Measurements from ENCODE around the gene BUB1. TPM values are rescaled to one million over a fixed set of nuclear protein-coding genes. Genes with fewer than 3 reads are reported as not detected.
"Not testable (repeated sequence)": the region's sequence is repeated elsewhere in the genome, so short reads cannot be mapped to it uniquely, and the experiment has no call there.

The BUB1 gene
- total RNA-seq, 2 donors from 2014 or later: 14.7 to 47.3 TPM

DNA sequence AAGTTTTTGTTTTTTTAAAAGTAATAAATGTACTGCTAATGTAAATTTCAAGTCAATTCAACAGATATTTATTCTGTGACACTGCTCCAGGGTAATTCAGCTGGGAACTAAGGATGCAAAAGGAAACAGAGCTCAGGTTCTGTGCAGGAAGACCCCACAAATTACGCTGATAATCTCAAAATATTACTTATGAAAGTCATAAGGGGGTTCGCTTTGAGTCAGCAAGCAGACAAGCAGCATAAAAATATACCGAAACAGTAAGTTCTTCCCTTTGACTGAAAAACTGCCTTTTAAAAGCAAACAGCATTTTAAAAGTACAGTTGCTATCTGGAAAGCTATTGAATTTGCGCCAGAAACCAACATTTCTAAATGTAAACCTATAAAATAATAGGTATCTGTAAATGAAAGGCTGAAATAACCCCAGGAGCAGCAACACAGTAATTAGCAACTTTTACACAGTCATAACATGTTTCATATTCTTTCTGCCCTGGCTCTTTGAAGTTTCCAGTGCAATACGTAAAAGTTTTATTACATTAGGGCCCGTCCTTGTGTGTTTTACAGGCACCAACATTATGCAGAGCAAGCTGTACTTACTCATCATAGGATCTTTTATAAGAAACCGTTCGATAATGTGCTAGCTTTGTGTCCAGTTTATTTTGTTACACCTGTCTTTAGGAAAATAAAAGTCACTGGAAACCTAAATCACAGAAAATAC is 68.9 kb downstream of the BUB1 start:
- H3K36me3 ChIP-seq; H3K9ac ChIP-seq (ENCODE audit: low read depth in 2 of 2, low read length in 2 of 2); H3K9me3 ChIP-seq; H3K27ac ChIP-seq; H3K27me3 ChIP-seq; H3K4me1 ChIP-seq; H3K4me3 ChIP-seq; intact Hi-C loops (cut with DNase I); DNase-seq: not testable (repeated sequence)

DNA sequence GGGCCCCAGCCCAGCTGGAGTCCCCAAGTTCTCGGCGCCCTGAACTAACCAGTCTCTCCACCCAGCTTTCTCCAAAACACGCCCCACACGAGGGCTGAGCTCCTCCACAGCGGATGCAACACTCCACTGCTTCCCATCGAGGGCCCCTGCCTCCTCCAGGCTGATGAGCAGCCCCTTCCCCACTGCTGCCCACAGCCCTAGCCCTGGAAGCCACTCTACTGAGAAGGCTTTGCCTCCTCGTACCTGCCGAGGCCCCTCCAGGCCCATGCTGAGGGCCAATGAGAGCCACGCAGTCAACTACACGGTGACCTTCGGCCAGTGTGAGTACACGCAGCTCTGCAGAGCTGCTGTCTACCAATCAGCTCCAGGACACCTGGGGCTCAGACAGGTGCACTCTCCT is 72.8 kb downstream of the BUB1 start:
- DNase-seq; intact Hi-C loops (cut with DNase I); H3K27ac ChIP-seq; H3K27me3 ChIP-seq; H3K9ac ChIP-seq (ENCODE audit: low read depth in 2 of 2, low read length in 2 of 2); H3K36me3 ChIP-seq; H3K4me3 ChIP-seq; H3K4me1 ChIP-seq; H3K9me3 ChIP-seq: not testable (repeated sequence)

DNA sequence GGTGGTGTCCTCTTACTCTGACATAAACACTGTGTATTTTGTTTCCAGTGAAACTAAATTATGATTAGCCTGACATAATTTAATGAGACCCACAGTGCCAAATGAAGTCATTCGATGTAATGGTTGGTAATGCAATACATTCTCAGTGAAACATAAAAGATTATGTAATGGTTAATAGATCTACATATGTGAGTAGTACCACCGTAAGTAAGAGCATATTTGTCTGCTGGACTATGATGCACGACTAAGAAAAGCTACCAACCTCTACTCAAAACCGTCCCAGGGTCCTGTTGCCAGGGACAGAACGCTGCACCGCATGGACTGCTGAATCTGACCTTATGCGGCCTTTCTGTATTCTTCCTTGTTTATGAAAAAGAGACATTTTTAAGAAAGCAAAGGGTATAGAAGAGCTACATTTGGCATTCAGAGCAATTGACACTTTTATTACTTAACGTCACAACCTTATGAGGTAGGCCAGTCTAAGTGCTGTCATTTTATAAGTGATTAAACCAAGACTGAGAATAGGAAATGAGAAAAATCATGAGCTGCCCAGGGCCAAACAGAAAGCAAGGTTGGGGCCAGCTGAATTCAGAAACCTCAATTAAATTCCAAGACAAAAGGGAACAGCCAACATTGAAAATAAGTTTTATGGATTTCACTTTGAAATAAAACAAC is 73.8 kb downstream of the BUB1 start:
- H3K27me3 ChIP-seq; H3K9me3 ChIP-seq; H3K9ac ChIP-seq (ENCODE audit: low read depth in 2 of 2, low read length in 2 of 2); DNase-seq; H3K36me3 ChIP-seq; intact Hi-C loops (cut with DNase I); H3K4me3 ChIP-seq; H3K27ac ChIP-seq; H3K4me1 ChIP-seq: not testable (repeated sequence)

DNA sequence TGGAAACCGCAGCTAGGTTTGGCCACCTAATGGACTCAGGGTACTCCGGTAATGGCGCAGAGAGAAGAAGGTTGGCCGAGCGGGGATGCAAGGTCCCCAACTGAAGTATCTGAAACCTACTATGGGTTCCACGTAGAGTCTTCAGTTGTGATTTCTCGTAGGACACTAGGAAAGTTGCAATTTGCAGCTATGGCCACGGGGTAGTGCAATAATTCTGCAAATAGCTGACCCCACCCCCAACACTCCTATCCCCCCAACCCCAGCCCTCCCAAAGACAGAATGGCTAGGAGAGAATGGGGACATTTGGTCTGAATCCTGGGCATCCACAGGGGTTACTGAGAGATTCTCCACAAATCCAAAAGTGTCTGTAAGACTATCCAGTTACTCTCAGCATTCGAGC is 75.7 kb downstream of the BUB1 start:
- H3K9me3 ChIP-seq; H3K9ac ChIP-seq (ENCODE audit: low read depth in 2 of 2, low read length in 2 of 2); H3K4me1 ChIP-seq; H3K27ac ChIP-seq; H3K36me3 ChIP-seq; intact Hi-C loops (cut with DNase I); DNase-seq; H3K27me3 ChIP-seq; H3K4me3 ChIP-seq: not testable (repeated sequence)

DNA sequence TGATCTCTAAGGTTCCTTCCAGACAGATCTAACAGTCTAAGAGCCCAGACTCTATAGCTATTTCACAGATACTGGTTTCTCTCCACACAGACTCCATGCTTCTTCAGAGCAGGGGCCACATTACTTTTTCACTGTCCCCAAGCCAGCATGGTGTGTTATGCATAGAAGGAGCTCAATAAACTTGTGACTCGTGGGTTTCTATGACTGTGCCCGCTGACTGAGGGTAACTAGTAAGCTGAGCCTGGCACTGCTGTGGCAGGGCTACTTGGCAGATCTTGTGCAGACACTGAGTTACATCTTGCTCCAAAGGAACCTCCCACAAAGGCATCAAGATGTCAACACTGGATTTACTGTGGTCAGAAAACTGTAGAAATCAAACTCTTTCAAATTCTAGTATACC is 85.9 kb downstream of the BUB1 start:
- H3K36me3 ChIP-seq; H3K4me1 ChIP-seq; H3K27ac ChIP-seq; H3K27me3 ChIP-seq; H3K4me3 ChIP-seq; H3K9me3 ChIP-seq; DNase-seq; intact Hi-C loops (cut with DNase I); H3K9ac ChIP-seq (ENCODE audit: low read depth in 2 of 2, low read length in 2 of 2): not testable (repeated sequence)

DNA sequence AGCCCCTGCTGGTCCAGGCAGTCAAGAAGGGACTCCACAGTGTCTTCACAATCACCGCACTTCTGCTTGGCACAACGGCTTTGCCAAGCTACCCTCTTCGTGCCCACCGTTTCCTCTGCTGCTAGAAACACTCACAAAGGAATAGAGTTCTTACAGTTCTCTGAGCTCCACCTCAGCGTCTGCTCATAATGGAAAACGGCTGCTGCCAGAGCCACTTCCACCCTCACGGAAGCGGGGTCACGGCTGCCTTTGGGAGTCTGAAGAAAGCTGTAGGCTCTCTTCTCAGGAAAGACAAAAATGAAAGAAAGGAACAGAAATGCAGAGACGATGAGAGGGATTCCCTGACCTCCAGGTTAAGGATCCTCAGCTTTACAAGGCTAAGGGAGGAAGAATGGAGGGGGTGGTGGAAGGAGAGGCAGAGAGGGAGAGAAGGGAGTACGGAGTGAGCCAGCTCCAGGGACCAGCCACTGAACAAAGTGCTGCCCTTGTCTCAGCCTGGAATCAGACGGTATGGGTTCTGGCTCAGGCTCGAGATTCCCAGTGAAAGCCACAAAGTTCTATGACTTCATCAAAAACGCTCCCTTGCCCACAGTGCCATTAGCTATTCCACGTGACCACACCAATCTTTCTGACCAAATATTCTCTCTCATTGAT is 88.1 kb downstream of the BUB1 start:
- H3K9me3 ChIP-seq; H3K4me3 ChIP-seq; intact Hi-C loops (cut with DNase I); DNase-seq; H3K36me3 ChIP-seq; H3K27ac ChIP-seq; H3K9ac ChIP-seq (ENCODE audit: low read depth in 2 of 2, low read length in 2 of 2); H3K27me3 ChIP-seq; H3K4me1 ChIP-seq: not testable (repeated sequence)

DNA sequence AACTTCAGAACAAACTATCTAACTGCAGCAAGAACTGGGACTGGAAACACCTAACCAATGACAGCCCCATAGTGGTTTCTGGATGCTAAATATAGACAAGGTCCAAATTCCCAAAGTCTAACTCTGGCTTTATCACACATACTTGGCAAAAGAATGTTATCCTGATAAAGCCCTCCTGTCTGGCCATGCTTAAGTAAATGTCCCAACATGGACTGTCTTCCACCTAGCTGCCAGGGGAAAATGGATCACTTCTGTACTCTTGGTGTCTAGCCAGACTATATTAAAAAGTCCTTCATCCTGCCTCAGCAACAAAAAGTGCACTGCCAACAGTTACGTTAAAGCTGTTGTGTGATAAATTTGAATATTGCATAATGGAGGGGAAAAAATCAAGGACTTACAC is 89.3 kb downstream of the BUB1 start:
- intact Hi-C loops (cut with DNase I): not testable (repeated sequence)

More for the DNA sequence above, 89.3 kb downstream of the BUB1 start:
- H3K4me1 ChIP-seq; H3K27me3 ChIP-seq; H3K9ac ChIP-seq (ENCODE audit: low read depth in 2 of 2, low read length in 2 of 2); H3K4me3 ChIP-seq; DNase-seq; H3K36me3 ChIP-seq; H3K9me3 ChIP-seq; H3K27ac ChIP-seq: not testable (repeated sequence)

Other genes with a start within 250 kb of the BUB1 start
- 1 to 10 TPM in 1 of 2 donors, under 1 TPM in 1; 0.40 to 1.2 TPM for gene LIMS4, start 205.2 kb downstream of the BUB1 start, total RNA-seq
- 10 to 100 TPM; 14.3 to 25.5 TPM for gene RGPD6, start 100.8 kb downstream of the BUB1 start, total RNA-seq
- gene ACOXL, start 54.5 kb upstream of the BUB1 start, total RNA-seq: under 1 TPM; 0.32 to 0.82 TPM